WTC11 (cell line): Measurements from ENCODE around the gene MGAT5B. TPM values are rescaled to one million over a fixed set of nuclear protein-coding genes. Genes with fewer than 3 reads are reported as not detected.

Experiments used
- ATAC-seq: fragments of 200-7000 bp; cut with Tn5 transposase; 2 replicates; pipeline ENCODE4 v1.10.0; 2021; ENCODE audit warnings: mild to moderate bottlenecking, moderate library complexity
- CTCF ChIA-PET: fragments of 300-600 bp; sonication (Branson Sonifier 250); formaldehyde crosslinking; loops from one replicate; lab custom pipeline; 2021; ENCODE audit warnings: antibody characterized with exemption; lab: Charles Lee
- POLR2A ChIA-PET: fragments of 350-600 bp; sonication (Branson Sonifier 250); formaldehyde crosslinking; loops from one replicate; lab custom pipeline; 2021; ENCODE audit warnings: antibody characterized with exemption; lab: Charles Lee
- DNase-seq: peaks from one replicate; pipeline ENCODE4 v3.0.0; 2021; ENCODE audit warnings: low spot score
- H3K27ac Mint-ChIP-seq: 2 replicates; pipeline ENCODE4 v1.8.0; 2021; ENCODE audit warnings: mixed read lengths
- H3K27me3 Mint-ChIP-seq: 2 replicates; pipeline ENCODE4 v1.8.0; 2021; ENCODE audit warnings: low read depth, mild to moderate bottlenecking, moderate library complexity, mixed read lengths
- H3K36me3 Mint-ChIP-seq: 2 replicates; pipeline ENCODE4 v1.8.0; 2021; ENCODE audit warnings: mixed read lengths
- H3K4me1 Mint-ChIP-seq: 2 replicates; pipeline ENCODE4 v1.8.0; 2022; ENCODE audit warnings: mixed read lengths
- H3K4me3 Mint-ChIP-seq: 2 replicates; pipeline ENCODE4 v1.8.0; 2021; ENCODE audit warnings: mild to moderate bottlenecking, moderate library complexity, mixed read lengths
- H3K9me3 Mint-ChIP-seq: 2 replicates; pipeline ENCODE4 v1.8.0; 2021; ENCODE audit warnings: mixed read lengths
- ATF1 ChIP-seq: sonication (generic); formaldehyde crosslinking; IDR thresholded peaks from 2 replicates; pipeline ENCODE4 v1.8.1; 2023; ENCODE audit warnings: mild to moderate bottlenecking, moderate library complexity, missing genetic modification reagents
- ESRRA ChIP-seq: sonication (generic); formaldehyde crosslinking; IDR thresholded peaks from 2 replicates; pipeline ENCODE4 v1.8.1; 2022; ENCODE audit warnings: mild to moderate bottlenecking, missing genetic modification reagents, borderline replicate concordance
- FOXJ3 ChIP-seq: sonication (generic); formaldehyde crosslinking; IDR thresholded peaks from 2 replicates; pipeline ENCODE4 v1.9.0; 2021; ENCODE audit warnings: missing genetic modification reagents, mild to moderate bottlenecking, borderline replicate concordance
- HMGA2 ChIP-seq: fragments of 250-450 bp; sonication (Bioruptor Pico); IDR thresholded peaks from 2 replicates; pipeline ENCODE4 v1.4.0; 2021; ENCODE audit warnings: mild to moderate bottlenecking, moderate library complexity
- IRF2 ChIP-seq: sonication (generic); formaldehyde crosslinking; IDR thresholded peaks from 2 replicates; pipeline ENCODE4 v1.8.0; 2022; ENCODE audit warnings: low read depth, missing genetic modification reagents, borderline replicate concordance
- JAZF1 ChIP-seq: fragments of 250-450 bp; sonication (Bioruptor Pico); IDR thresholded peaks from 2 replicates; pipeline ENCODE4 v1.9.0; 2021; ENCODE audit warnings: moderate library complexity, mild to moderate bottlenecking, inconsistent platforms
- NFE2L1 ChIP-seq: sonication (generic); formaldehyde crosslinking; IDR thresholded peaks from 2 replicates; pipeline ENCODE4 v1.8.1; 2023; ENCODE audit warnings: missing genetic modification reagents
- NFYB ChIP-seq: sonication (generic); formaldehyde crosslinking; conservative IDR thresholded peaks from 2 replicates; pipeline ENCODE4 v1.8.0; 2022; ENCODE audit warnings: low read depth, missing genetic modification reagents
- NR1H2 ChIP-seq: sonication (generic); formaldehyde crosslinking; IDR thresholded peaks from 2 replicates; pipeline ENCODE4 v1.9.0; 2021; ENCODE audit warnings: mild to moderate bottlenecking, moderate library complexity, missing genetic modification reagents
- SMAD3 ChIP-seq: sonication (generic); formaldehyde crosslinking; IDR thresholded peaks from 2 replicates; pipeline ENCODE4 v1.8.0; 2022; ENCODE audit warnings: missing genetic modification reagents, mild to moderate bottlenecking, borderline replicate concordance
- SOX15 ChIP-seq: fragments of 250-450 bp; sonication (Bioruptor Pico); IDR thresholded peaks from 2 replicates; pipeline ENCODE4 v1.9.0; 2021; ENCODE audit warnings: mild to moderate bottlenecking
- TP53 ChIP-seq: sonication (generic); formaldehyde crosslinking; IDR thresholded peaks from 2 replicates; pipeline ENCODE4 v1.8.1; 2023; ENCODE audit warnings: mild to moderate bottlenecking, missing genetic modification reagents
- ZBTB21 ChIP-seq: sonication (generic); formaldehyde crosslinking; IDR thresholded peaks from 2 replicates; pipeline ENCODE4 v1.8.1; 2023; ENCODE audit warnings: mild to moderate bottlenecking, missing genetic modification reagents, borderline replicate concordance
- ZNF219 ChIP-seq: sonication (generic); formaldehyde crosslinking; IDR thresholded peaks from 2 replicates; pipeline ENCODE4 v1.8.0; 2023; ENCODE audit warnings: missing genetic modification reagents, mild to moderate bottlenecking, borderline replicate concordance
- ZNF232 ChIP-seq: sonication (generic); formaldehyde crosslinking; IDR thresholded peaks from 2 replicates; pipeline ENCODE4 v1.8.0; 2022; ENCODE audit warnings: mild to moderate bottlenecking, missing genetic modification reagents
- ZNF317 ChIP-seq: sonication (generic); formaldehyde crosslinking; IDR thresholded peaks from 2 replicates; pipeline ENCODE4 v1.8.1; 2023; ENCODE audit warnings: low read depth, mild to moderate bottlenecking, moderate library complexity, missing genetic modification reagents, borderline replicate concordance
- ZNF671 ChIP-seq: fragments of 250-450 bp; sonication (Bioruptor Pico); IDR thresholded peaks from 2 replicates; pipeline ENCODE4 v1.8.0; 2021; ENCODE audit warnings: mild to moderate bottlenecking
- total RNA-seq: library from RNA; stranded (reverse); gene quantifications from 3 replicates; pipeline ENCODE4 v1.2.3, GENCODE V29; 2021
- TF ChIP-seq, protein P1 (sequence below): fragments of 250-450 bp; sonication (Bioruptor Pico); IDR thresholded peaks from 2 replicates; pipeline ENCODE4 v1.9.0; 2021; ENCODE audit warnings: mild to moderate bottlenecking, borderline replicate concordance
- TF ChIP-seq, protein P2 (sequence below): fragments of 200-600 bp; IDR thresholded peaks from 2 replicates; pipeline ENCODE4 v1.8.0; 2022; ENCODE audit warnings: antibody characterized with exemption
- TF ChIP-seq, protein P3 (sequence below): sonication (generic); formaldehyde crosslinking; IDR thresholded peaks from 2 replicates; pipeline ENCODE4 v1.8.0; 2023; ENCODE audit warnings: mild to moderate bottlenecking, missing genetic modification reagents
- TF ChIP-seq, protein P4 (sequence below): sonication (generic); formaldehyde crosslinking; IDR thresholded peaks from 2 replicates; pipeline ENCODE4 v1.8.0; 2022; ENCODE audit warnings: mild to moderate bottlenecking, missing genetic modification reagents
- TF ChIP-seq, protein P5 (sequence below): sonication (generic); formaldehyde crosslinking; IDR thresholded peaks from 2 replicates; pipeline ENCODE4 v1.8.1; 2023; ENCODE audit warnings: mild to moderate bottlenecking, missing genetic modification reagents, borderline replicate concordance

MGAT5B gene
- total RNA-seq, 1 experiment from 2014 or later, result 11.6 TPM

DNA sequence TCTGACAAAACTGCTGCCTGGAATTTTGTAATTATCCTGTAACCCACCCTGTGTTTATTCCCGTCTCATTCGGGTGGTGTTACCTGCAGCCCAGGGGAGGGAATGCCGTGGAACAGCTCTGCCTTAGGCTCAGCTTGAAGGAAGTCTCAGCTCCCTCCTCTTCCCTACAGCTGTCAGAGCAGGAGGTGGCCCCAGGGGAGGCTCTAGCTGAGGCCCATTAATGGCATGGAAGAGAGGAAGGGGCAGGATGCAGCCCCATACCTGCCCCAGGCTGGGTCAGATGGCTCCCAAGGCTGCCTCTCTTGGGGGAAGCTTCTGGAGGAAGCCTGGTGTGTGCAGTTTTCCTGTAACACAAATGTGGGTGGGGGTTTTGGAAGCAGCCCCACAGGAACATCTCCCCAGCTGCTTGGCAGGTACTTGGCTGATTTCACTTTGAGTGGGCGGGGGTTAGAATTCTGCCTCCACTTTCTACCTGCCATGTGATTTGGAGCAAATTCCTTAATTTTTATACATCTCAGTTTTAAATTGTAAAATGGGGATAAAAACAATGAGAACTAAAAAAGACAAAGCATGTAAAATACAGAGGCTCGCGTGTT, 103.9 kb downstream of the MGAT5B start:
- CTCF ChIA-PET, result interaction anchor here (0.6 to 3.0 kb wide), 5 partner anchors 9 to 264 kb away, joined by 3 to 8 read pairs (median 4); partner anchors contain the start of gene MGAT5B
- H3K36me3 Mint-ChIP-seq, result peaks cover 2% of the 10 kb centered on the region; the same call in 1 of the 2 replicates
- TF ChIP-seq ZNF671 (CRISPR knock-in tag) (no peak), ZNF317 (CRISPR knock-in tag) (no peak), SMAD3 (CRISPR knock-in tag) (no peak)
- TF ChIP-seq, protein P1, sequence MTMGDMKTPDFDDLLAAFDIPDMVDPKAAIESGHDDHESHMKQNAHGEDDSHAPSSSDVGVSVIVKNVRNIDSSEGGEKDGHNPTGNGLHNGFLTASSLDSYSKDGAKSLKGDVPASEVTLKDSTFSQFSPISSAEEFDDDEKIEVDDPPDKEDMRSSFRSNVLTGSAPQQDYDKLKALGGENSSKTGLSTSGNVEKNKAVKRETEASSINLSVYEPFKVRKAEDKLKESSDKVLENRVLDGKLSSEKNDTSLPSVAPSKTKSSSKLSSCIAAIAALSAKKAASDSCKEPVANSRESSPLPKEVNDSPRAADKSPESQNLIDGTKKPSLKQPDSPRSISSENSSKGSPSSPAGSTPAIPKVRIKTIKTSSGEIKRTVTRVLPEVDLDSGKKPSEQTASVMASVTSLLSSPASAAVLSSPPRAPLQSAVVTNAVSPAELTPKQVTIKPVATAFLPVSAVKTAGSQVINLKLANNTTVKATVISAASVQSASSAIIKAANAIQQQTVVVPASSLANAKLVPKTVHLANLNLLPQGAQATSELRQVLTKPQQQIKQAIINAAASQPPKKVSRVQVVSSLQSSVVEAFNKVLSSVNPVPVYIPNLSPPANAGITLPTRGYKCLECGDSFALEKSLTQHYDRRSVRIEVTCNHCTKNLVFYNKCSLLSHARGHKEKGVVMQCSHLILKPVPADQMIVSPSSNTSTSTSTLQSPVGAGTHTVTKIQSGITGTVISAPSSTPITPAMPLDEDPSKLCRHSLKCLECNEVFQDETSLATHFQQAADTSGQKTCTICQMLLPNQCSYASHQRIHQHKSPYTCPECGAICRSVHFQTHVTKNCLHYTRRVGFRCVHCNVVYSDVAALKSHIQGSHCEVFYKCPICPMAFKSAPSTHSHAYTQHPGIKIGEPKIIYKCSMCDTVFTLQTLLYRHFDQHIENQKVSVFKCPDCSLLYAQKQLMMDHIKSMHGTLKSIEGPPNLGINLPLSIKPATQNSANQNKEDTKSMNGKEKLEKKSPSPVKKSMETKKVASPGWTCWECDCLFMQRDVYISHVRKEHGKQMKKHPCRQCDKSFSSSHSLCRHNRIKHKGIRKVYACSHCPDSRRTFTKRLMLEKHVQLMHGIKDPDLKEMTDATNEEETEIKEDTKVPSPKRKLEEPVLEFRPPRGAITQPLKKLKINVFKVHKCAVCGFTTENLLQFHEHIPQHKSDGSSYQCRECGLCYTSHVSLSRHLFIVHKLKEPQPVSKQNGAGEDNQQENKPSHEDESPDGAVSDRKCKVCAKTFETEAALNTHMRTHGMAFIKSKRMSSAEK (CRISPR knock-in tag), result no peak
- TF ChIP-seq, protein P2, sequence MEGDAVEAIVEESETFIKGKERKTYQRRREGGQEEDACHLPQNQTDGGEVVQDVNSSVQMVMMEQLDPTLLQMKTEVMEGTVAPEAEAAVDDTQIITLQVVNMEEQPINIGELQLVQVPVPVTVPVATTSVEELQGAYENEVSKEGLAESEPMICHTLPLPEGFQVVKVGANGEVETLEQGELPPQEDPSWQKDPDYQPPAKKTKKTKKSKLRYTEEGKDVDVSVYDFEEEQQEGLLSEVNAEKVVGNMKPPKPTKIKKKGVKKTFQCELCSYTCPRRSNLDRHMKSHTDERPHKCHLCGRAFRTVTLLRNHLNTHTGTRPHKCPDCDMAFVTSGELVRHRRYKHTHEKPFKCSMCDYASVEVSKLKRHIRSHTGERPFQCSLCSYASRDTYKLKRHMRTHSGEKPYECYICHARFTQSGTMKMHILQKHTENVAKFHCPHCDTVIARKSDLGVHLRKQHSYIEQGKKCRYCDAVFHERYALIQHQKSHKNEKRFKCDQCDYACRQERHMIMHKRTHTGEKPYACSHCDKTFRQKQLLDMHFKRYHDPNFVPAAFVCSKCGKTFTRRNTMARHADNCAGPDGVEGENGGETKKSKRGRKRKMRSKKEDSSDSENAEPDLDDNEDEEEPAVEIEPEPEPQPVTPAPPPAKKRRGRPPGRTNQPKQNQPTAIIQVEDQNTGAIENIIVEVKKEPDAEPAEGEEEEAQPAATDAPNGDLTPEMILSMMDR, result no peak
- TF ChIP-seq, all 79 proteins: peak for 0
- ATAC-seq (no peak), DNase-seq (no peak)
- H3K4me1 Mint-ChIP-seq, result peaks cover 52% of the 10 kb centered on the region
- H3K27ac Mint-ChIP-seq, result peak overlapping the region; percentile 40; the same call in 1 of the 2 replicates
- H3K9me3 Mint-ChIP-seq, result peaks cover 13% of the 10 kb centered on the region
- no peak overlapping the region for H3K4me3 Mint-ChIP-seq
- peaks cover 3% of the 10 kb centered on the region for H3K27me3 Mint-ChIP-seq
- POLR2A ChIA-PET, result interaction anchor here (0.5 kb wide), 1 partner anchor 170 kb away, joined by 6 read pairs; no protein-coding TSS in a partner anchor

DNA sequence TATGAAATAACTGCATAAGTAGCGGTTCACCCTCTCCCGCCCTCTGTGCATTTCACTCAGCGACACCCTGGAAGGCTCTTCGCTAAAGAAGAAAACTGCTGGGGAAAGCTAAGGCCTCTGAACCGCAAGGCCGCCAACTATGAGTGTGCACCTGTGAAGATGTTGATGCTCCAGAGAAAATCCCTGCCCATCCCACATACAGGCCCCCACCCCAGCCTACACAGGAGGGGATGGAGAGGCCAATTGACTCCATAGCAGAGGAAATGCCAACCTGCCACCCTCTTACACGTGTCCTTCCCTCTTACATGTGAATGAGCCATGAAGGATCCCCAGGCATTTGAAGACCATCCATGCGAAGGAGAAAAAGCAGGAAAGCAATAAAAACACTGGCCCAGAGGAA, 104.8 kb downstream of the MGAT5B start:
- H3K36me3 Mint-ChIP-seq, result peaks cover 11% of the 10 kb centered on the region
- peaks cover 44% of the 10 kb centered on the region for H3K4me1 Mint-ChIP-seq
- H3K4me3 Mint-ChIP-seq, result no peak overlapping the region
- ATAC-seq (no peak), DNase-seq (no peak)
- CTCF ChIA-PET, result interaction anchor here (1.0 to 3.0 kb wide), 3 partner anchors 94 to 265 kb away, joined by 4 to 8 read pairs (median 4); partner anchors contain the start of gene MGAT5B
- H3K9me3 Mint-ChIP-seq, result peaks cover 22% of the 10 kb centered on the region
- POLR2A ChIA-PET, result interaction anchor here (0.7 kb wide), 1 partner anchor 9 kb away, joined by 4 read pairs; no protein-coding TSS in a partner anchor
- TF ChIP-seq ESRRA (CRISPR knock-in tag) (no peak), HMGA2 (CRISPR knock-in tag) (no peak), ZNF219 (CRISPR knock-in tag) (no peak), NFYB (no peak), ZBTB21 (no peak), TP53 (CRISPR knock-in tag) (no peak), NFE2L1 (CRISPR knock-in tag) (no peak), JAZF1 (CRISPR knock-in tag) (no peak), ZNF232 (no peak), ATF1 (no peak), IRF2 (CRISPR knock-in tag) (no peak), FOXJ3 (CRISPR knock-in tag) (no peak), SOX15 (CRISPR knock-in tag) (no peak), NR1H2 (CRISPR knock-in tag) (no peak)
- TF ChIP-seq, protein P3, sequence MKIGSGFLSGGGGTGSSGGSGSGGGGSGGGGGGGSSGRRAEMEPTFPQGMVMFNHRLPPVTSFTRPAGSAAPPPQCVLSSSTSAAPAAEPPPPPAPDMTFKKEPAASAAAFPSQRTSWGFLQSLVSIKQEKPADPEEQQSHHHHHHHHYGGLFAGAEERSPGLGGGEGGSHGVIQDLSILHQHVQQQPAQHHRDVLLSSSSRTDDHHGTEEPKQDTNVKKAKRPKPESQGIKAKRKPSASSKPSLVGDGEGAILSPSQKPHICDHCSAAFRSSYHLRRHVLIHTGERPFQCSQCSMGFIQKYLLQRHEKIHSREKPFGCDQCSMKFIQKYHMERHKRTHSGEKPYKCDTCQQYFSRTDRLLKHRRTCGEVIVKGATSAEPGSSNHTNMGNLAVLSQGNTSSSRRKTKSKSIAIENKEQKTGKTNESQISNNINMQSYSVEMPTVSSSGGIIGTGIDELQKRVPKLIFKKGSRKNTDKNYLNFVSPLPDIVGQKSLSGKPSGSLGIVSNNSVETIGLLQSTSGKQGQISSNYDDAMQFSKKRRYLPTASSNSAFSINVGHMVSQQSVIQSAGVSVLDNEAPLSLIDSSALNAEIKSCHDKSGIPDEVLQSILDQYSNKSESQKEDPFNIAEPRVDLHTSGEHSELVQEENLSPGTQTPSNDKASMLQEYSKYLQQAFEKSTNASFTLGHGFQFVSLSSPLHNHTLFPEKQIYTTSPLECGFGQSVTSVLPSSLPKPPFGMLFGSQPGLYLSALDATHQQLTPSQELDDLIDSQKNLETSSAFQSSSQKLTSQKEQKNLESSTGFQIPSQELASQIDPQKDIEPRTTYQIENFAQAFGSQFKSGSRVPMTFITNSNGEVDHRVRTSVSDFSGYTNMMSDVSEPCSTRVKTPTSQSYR (CRISPR knock-in tag), result no peak
- TF ChIP-seq, protein P4, sequence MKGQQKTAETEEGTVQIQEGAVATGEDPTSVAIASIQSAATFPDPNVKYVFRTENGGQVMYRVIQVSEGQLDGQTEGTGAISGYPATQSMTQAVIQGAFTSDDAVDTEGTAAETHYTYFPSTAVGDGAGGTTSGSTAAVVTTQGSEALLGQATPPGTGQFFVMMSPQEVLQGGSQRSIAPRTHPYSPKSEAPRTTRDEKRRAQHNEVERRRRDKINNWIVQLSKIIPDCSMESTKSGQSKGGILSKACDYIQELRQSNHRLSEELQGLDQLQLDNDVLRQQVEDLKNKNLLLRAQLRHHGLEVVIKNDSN, result no peak
- TF ChIP-seq, protein P5, sequence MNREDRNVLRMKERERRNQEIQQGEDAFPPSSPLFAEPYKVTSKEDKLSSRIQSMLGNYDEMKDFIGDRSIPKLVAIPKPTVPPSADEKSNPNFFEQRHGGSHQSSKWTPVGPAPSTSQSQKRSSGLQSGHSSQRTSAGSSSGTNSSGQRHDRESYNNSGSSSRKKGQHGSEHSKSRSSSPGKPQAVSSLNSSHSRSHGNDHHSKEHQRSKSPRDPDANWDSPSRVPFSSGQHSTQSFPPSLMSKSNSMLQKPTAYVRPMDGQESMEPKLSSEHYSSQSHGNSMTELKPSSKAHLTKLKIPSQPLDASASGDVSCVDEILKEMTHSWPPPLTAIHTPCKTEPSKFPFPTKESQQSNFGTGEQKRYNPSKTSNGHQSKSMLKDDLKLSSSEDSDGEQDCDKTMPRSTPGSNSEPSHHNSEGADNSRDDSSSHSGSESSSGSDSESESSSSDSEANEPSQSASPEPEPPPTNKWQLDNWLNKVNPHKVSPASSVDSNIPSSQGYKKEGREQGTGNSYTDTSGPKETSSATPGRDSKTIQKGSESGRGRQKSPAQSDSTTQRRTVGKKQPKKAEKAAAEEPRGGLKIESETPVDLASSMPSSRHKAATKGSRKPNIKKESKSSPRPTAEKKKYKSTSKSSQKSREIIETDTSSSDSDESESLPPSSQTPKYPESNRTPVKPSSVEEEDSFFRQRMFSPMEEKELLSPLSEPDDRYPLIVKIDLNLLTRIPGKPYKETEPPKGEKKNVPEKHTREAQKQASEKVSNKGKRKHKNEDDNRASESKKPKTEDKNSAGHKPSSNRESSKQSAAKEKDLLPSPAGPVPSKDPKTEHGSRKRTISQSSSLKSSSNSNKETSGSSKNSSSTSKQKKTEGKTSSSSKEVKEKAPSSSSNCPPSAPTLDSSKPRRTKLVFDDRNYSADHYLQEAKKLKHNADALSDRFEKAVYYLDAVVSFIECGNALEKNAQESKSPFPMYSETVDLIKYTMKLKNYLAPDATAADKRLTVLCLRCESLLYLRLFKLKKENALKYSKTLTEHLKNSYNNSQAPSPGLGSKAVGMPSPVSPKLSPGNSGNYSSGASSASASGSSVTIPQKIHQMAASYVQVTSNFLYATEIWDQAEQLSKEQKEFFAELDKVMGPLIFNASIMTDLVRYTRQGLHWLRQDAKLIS (CRISPR knock-in tag), result no peak
- H3K27ac Mint-ChIP-seq, result no peak overlapping the region
- peaks cover 12% of the 10 kb centered on the region for H3K27me3 Mint-ChIP-seq
